Activated naive CD4-positive, alpha-beta T cell treated with anti-CD3 and anti-CD28 coated beads, Interleukin-2, amount 10 ng/mL, durations not matched to agents 7 days and 5 days (primary cell): ENCODE data around the gene SGPP1.
"Not testable (repeated sequence)": the region's sequence is repeated elsewhere in the genome, so short reads cannot be mapped to it uniquely, and the experiment has no call there.

Source experiments
- CTCF ChIA-PET: fragments of 350-600 bp; sonication (Branson Sonifier 250); formaldehyde crosslinking; loops from one replicate; lab custom pipeline; 2021; ENCODE audit warnings: antibody characterized with exemption; lab: Charles Lee
- DNase-seq: peaks from one replicate; pipeline ENCODE4 v3.0.0-alpha.2; 2020
- H3K27ac Mint-ChIP-seq: one replicate; pipeline ENCODE4 v1.8.0; 2021; ENCODE audit warnings: mild to moderate bottlenecking, moderate library complexity, mixed read lengths
- H3K27me3 Mint-ChIP-seq: one replicate; pipeline ENCODE4 v1.8.0; 2021; ENCODE audit warnings: mild to moderate bottlenecking, mixed read lengths
- H3K36me3 Mint-ChIP-seq: one replicate; pipeline ENCODE4 v1.8.0; 2021; ENCODE audit warnings: mixed read lengths
- H3K4me1 Mint-ChIP-seq: one replicate; pipeline ENCODE4 v1.8.0; 2021; ENCODE audit warnings: mixed read lengths
- H3K4me3 Mint-ChIP-seq: one replicate; pipeline ENCODE4 v1.8.0; 2021; ENCODE audit warnings: mild to moderate bottlenecking, moderate library complexity, mixed read lengths
- H3K9me3 Mint-ChIP-seq: one replicate; pipeline ENCODE4 v1.8.0; 2021; ENCODE audit warnings: mixed read lengths

The SGPP1 gene

DNA sequence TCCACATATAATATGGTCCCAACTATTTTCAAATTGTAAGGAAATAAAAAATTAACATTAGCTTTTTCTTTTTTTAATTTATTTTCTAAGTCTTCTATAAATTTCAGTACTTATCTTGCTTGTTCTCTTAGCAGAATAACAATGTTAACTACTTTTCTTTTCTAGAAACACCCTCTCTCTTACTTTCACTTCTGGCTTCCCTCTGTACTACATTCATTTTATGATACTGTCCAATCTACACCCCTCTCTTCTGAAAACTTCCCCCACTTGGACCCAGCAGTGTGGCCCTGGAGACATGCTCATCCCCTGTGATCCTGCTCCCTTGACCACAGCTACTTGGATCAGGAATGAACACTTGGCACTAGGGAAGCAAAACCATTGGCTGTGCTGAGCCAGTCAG lies 15.7 kb downstream of the SGPP1 start:
- DNase-seq, result no peak
- H3K4me3 Mint-ChIP-seq, result peak overlapping the region; percentile 41
- H3K27me3 Mint-ChIP-seq, result no peaks in the 10 kb centered on the region
- peaks cover 30% of the 10 kb centered on the region for H3K4me1 Mint-ChIP-seq
- CTCF ChIA-PET, result no interaction called here
- peak overlapping the region; percentile 53 for H3K27ac Mint-ChIP-seq
- H3K9me3 Mint-ChIP-seq, result peaks cover 9% of the 10 kb centered on the region
- H3K36me3 Mint-ChIP-seq, result peaks cover 34% of the 10 kb centered on the region

DNA sequence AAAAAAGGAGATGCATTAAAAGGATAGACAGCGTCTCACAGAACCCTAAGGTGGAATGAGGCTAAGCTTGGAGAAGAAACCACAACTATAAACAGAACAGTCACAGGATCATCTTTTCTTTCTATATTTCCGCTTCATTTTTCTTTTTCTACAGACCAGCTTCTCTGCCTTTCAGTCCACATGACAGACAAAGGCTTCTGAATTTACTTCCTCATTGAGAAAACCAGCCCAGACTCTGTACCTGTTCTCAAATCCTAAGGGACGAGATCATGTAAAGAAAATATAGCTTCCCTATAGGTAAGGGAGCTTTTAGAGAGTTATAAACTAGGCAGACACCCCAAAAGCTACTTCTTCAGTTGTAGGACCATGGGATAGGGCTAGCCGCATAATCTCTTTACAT lies 17.4 kb downstream of the SGPP1 start:
- Mint-ChIP-seq H3K27me3 (no peaks in the 10 kb centered on the region), H3K4me3 (no peak overlapping the region), H3K9me3 (peaks cover under 1% of the 10 kb centered on the region), H3K27ac (no peak overlapping the region), H3K36me3 (peaks cover 26% of the 10 kb centered on the region), H3K4me1 (peaks cover 30% of the 10 kb centered on the region)
- no peak for DNase-seq
- CTCF ChIA-PET, result interaction anchor here (0.6 kb wide), 1 partner anchor 207 kb away, joined by 6 read pairs; no protein-coding TSS in a partner anchor

DNA sequence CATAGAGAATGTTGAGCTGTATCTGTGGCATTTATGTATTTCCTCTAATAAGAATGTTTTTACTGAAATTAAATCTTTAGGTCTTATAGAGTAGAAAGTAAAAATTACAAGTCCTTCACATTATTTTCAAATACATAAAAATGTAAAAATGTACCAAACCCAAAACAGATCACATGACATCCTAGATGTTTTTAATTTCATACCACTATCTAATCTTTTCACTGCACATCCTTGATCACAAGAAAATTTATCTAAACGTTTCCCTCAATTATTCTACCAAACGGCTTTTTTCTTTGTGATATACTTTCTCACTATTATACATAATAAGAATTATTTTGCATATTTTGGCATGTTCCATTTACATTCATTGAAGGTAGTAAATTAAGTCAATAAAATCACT lies 18.3 kb downstream of the SGPP1 start:
- H3K9me3 Mint-ChIP-seq, result no peaks in the 10 kb centered on the region
- no peak overlapping the region for H3K4me3 Mint-ChIP-seq
- no peak for DNase-seq
- peaks cover 24% of the 10 kb centered on the region for H3K36me3 Mint-ChIP-seq
- no peaks in the 10 kb centered on the region for H3K27me3 Mint-ChIP-seq
- CTCF ChIA-PET, result no interaction called here
- H3K27ac Mint-ChIP-seq, result no peak overlapping the region
- peaks cover 30% of the 10 kb centered on the region for H3K4me1 Mint-ChIP-seq

DNA sequence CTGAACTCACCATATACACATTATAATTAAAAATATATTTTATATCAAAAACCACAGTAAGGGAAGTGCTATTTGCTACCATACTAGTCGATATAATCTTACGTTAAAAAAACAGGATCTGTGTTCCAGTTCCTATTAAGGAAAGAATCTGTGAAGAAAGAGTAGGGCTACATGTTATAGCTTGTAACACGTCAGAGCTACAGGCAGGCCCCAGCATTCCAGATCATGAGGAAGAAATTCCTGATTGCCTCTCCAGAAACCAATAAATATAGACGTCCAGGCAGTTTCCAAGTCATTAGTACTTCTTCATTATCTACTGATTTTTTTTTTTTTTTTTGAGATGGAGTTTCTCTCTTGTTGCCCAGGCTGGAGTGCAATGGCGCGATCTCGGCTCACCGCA lies 20.6 kb downstream of the SGPP1 start:
- CTCF ChIA-PET, result no interaction called here
- no peak overlapping the region for H3K4me3 Mint-ChIP-seq
- peaks cover 15% of the 10 kb centered on the region for H3K4me1 Mint-ChIP-seq
- no peak overlapping the region for H3K27ac Mint-ChIP-seq
- H3K9me3 Mint-ChIP-seq, result no peaks in the 10 kb centered on the region
- H3K27me3 Mint-ChIP-seq, result no peaks in the 10 kb centered on the region
- peaks cover 11% of the 10 kb centered on the region for H3K36me3 Mint-ChIP-seq
- no peak for DNase-seq

DNA sequence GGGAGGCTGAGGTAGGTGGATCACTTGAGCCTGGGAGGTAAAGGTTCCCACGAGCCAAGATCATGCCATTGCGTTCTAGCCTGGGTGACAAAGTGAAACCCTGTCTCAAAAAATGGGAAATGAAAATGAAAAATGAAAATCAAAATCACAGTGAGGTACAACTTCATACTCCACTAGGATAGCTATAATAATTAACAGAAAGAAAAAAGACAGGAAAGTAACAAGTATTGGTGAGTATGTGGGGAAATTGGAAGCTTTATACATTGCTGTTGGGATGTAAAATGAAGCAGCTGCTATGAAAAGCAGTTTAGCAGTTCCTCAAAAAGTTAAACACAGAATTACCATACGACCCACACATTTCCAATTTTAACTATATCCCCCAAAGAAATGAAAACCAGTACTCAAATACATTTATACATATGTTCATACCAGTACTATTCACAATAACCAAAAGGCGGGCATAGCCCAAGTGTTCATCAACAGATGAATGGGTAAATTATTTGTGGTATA lies 22.2 kb downstream of the SGPP1 start:
- no peaks in the 10 kb centered on the region for H3K9me3 Mint-ChIP-seq
- peaks cover 13% of the 10 kb centered on the region for H3K4me1 Mint-ChIP-seq
- DNase-seq, result no peak
- no peak overlapping the region for H3K27ac Mint-ChIP-seq
- H3K36me3 Mint-ChIP-seq, result peaks cover 13% of the 10 kb centered on the region
- H3K4me3 Mint-ChIP-seq, result no peak overlapping the region
- no peaks in the 10 kb centered on the region for H3K27me3 Mint-ChIP-seq
- CTCF ChIA-PET, result no interaction called here

DNA sequence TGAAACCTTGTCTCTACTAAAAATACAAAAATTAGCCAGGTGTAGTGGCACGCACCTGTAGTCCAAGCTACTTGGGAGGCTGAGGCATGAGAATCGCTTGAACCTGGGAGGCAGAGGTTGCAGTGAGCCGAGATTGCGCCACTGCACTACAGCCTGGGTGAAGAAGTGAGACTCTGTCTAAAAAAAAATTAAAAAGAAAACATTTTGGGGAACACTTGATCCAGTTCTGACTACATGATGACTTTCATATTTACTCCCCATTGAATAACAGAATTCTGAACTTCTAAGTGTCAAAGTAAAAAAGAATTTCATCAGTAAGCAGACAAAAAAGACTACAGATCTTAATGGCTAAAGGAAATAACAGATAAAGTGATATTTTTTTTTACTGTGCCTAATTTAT lies 25.3 kb downstream of the SGPP1 start:
- H3K27me3 Mint-ChIP-seq, H3K9me3 Mint-ChIP-seq, H3K4me3 Mint-ChIP-seq, H3K4me1 Mint-ChIP-seq, H3K27ac Mint-ChIP-seq, DNase-seq, CTCF ChIA-PET: not testable (repeated sequence)
- peaks cover 14% of the 10 kb centered on the region for H3K36me3 Mint-ChIP-seq

DNA sequence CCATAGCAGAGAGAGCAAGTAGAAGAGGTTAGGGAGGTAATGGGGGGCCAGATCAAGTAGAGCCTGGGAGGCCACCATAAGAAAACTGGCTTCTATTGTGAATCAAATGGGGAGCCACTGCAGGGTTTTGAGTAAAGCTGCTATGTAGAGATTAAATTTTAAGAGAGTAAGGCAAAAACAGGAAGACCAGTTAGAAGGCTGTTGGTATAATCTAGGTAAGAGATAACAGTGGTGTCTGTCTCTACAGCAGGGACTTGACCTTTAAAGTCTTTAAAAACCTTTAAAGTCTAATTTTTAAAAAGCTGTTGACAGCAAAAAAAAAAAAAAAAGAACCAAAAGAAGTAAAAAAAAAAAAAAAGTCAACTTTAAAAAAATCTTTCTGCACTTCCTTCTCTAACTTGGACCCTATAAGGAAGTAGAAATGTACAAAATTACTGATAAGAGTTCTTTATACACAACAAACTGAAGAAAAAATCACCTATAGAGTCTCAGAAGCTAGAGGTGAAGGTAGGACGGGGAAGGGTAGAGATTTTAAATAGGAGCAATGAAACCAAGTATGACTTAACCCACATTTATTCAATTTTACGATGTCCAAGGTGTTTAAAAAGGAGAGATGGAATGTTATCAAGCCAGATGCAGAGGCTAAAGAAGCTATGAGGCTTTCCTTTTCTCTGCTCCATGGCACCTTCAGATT lies 26.1 kb downstream of the SGPP1 start:
- DNase-seq, result no peak
- Mint-ChIP-seq H3K36me3 (peaks cover 18% of the 10 kb centered on the region), H3K27ac (no peak overlapping the region), H3K27me3 (no peaks in the 10 kb centered on the region), H3K9me3 (no peaks in the 10 kb centered on the region), H3K4me3 (no peak overlapping the region), H3K4me1 (peaks cover 8% of the 10 kb centered on the region)
- CTCF ChIA-PET, result interaction anchor here (0.6 kb wide), 1 partner anchor 13 kb away, joined by 4 read pairs; no protein-coding TSS in a partner anchor

DNA sequence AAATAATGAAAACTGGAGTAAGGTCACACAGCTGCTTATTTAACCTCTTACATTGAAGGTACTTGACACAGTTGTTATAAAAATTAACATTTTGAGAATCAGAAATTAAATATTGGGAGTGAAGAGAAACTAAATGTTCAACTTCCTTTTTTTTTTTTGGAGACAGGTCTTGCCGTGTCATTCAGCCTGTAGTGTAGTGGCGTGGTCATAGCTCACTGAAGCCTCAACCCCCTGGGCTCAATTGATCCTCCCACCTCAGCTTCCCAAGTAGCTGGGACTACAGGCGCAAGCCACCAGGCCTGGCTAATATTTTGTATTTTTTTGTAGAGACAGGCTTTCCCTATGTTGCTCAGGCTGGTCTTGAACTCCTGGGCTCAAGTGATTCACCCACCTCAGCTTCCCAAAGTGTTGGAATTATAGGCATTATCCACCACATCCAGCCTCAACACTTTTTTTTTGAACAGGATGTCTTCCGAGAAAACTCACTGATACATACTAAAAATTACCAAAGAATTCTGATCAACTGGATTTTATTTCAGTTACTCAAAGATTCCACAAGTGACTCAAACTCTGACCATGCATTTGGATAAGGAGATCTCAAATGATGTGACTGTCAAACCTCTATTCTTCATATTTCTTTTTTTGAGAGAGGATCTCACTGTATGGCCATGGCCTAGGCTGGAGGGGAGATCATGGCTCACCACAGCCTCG lies 35.4 kb downstream of the SGPP1 start:
- Mint-ChIP-seq H3K9me3 (no peaks in the 10 kb centered on the region), H3K27ac (no peak overlapping the region), H3K36me3 (peaks cover 25% of the 10 kb centered on the region), H3K4me3 (no peak overlapping the region), H3K4me1 (peaks cover 4% of the 10 kb centered on the region), H3K27me3 (no peaks in the 10 kb centered on the region)
- DNase-seq, result no peak
- CTCF ChIA-PET, result no interaction called here

DNA sequence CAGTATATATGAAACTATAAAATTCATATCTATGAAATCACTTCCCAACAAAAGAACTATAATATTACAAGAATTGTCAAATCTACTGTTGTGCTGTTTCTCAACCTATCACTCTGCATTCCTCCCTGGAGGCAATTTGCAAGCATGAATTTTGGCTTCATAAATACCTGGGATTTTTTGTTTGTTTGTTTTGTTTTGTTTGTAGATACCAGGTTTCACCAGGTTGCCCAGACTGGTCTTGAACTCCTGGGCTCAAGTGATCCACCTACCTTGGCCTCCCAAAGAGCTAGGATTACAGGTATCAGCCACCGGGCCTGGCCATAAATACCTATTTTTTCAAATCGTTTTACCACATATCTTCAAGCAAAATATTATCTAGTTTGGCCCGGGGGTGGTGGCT lies 38.7 kb downstream of the SGPP1 start:
- Mint-ChIP-seq H3K36me3 (peaks cover 25% of the 10 kb centered on the region), H3K4me3 (no peak overlapping the region), H3K9me3 (no peaks in the 10 kb centered on the region), H3K27ac (no peak overlapping the region), H3K27me3 (no peaks in the 10 kb centered on the region), H3K4me1 (no peaks in the 10 kb centered on the region)
- CTCF ChIA-PET, result no interaction called here
- DNase-seq, result no peak

DNA sequence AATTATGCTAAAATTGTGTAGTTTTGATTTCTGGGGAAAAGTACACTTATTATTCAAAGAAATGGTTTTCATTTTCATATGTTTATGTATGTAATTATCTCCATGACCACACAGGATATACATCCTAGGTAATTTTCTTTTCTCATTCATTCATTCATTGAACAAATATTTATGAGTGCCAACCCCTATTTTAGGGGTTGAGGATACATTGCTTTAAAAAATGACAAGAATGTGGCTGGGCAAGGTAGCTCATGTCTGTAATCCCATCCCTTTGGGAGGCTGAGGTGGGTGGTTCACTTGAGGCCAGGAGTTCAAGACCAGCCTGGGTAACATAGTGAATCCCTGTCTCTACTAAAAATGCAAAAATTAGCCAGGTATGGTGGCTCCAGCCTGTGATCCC lies 40.9 kb downstream of the SGPP1 start:
- Mint-ChIP-seq H3K27me3 (no peaks in the 10 kb centered on the region), H3K4me3 (no peak overlapping the region), H3K9me3 (no peaks in the 10 kb centered on the region), H3K27ac (no peak overlapping the region), H3K4me1 (no peaks in the 10 kb centered on the region), H3K36me3 (peaks cover 19% of the 10 kb centered on the region)
- DNase-seq, result no peak
- CTCF ChIA-PET, result no interaction called here

DNA sequence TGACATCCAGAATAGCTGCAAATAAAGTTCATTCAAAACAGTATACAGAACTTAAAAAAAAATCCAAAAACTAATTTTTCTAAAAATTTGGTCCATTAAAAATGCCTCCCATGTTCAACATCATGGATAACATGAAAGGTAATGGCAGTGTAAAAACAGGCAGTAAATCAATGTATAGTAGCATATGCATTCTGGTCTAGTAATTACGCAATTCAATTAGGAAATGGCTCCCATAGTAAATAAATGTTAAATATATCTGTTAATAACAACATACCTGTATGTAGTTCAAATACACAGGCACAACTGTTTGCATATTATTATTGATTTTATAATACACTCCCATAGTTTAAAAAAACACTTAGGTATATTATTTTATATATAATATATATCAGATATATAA lies 42.5 kb downstream of the SGPP1 start:
- CTCF ChIA-PET, result no interaction called here

DNA sequence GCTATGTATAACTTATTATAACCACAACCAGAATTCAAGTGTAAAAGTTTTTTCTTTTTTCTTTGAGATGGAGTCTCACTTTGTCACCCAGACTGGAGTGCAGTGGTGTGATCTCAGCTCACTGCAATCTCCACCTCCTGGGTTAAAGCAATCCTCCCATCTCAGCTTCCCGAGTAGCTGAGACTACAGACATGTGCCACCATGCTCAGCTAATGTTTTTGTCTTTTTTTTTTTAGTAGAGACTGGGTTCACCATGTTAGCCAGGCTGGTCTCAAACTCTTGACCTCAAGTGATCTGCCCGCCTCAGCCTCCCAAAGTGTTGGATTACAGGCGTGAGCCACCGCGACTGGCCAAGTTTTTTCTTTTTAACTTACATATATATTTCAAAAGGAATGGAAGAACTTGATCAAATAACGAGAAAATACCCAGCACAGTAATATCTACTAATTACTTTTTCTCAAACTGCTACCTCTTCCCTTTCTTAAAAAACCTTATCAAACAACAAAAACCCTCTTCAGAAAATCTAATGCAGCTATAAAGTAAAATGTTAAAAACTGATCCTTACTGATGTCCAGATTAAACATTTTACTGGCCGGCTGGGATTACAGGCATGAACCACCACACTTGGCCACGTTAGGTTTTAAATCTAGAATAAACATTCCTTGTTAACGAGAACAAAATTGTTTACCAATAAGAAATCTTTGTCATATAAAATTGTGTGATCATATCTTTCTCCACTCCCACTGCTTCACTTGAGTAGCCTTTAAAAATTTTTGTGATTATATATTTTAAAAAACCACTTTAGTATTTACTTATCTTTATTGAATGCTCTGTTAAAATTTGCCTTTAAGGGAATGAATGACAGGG lies 44.9 kb downstream of the SGPP1 start:
- Mint-ChIP-seq H3K36me3 (peaks cover 18% of the 10 kb centered on the region), H3K4me3 (no peak overlapping the region), H3K9me3 (no peaks in the 10 kb centered on the region), H3K27me3 (no peaks in the 10 kb centered on the region), H3K27ac (no peak overlapping the region), H3K4me1 (no peaks in the 10 kb centered on the region)
- no peak for DNase-seq
- CTCF ChIA-PET, result interaction anchor here (1.2 kb wide), 1 partner anchor 117 kb away, joined by 3 read pairs; no protein-coding TSS in a partner anchor

More for the DNA sequence above, 42.5 kb downstream of the SGPP1 start:
- no peak overlapping the region for H3K4me3 Mint-ChIP-seq
- no peak overlapping the region for H3K27ac Mint-ChIP-seq
- no peak for DNase-seq
- H3K4me1 Mint-ChIP-seq, result no peaks in the 10 kb centered on the region
- H3K9me3 Mint-ChIP-seq, result no peaks in the 10 kb centered on the region
- no peaks in the 10 kb centered on the region for H3K27me3 Mint-ChIP-seq
- H3K36me3 Mint-ChIP-seq, result peaks cover 16% of the 10 kb centered on the region

DNA sequence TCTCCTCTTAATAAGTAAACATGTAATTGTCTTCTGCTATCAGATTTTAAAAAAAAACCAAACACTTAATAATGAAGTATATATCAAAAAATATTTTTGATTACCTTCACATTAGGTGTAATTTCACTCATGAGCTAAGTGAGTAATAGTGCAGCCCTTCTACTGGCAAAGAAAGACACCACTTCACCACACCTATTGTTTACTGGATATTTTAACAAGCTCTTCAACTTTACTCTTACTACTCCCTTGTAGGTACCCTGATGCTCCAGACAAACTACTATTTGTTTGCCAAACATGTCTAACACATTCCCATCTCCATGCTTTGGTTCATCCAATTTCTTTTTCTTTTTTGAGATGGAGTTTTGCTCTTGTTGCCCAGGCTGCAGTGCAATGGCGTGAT lies 49.3 kb downstream of the SGPP1 start:
- Mint-ChIP-seq H3K27ac (no peak overlapping the region), H3K27me3 (no peaks in the 10 kb centered on the region), H3K4me1 (no peaks in the 10 kb centered on the region), H3K9me3 (no peaks in the 10 kb centered on the region), H3K4me3 (no peak overlapping the region), H3K36me3 (peaks cover 14% of the 10 kb centered on the region)
- CTCF ChIA-PET, result interaction anchor here (0.6 to 0.8 kb wide), 2 partner anchors 11 to 80 kb away, joined by 3 read pairs; no protein-coding TSS in a partner anchor
- no peak for DNase-seq

DNA sequence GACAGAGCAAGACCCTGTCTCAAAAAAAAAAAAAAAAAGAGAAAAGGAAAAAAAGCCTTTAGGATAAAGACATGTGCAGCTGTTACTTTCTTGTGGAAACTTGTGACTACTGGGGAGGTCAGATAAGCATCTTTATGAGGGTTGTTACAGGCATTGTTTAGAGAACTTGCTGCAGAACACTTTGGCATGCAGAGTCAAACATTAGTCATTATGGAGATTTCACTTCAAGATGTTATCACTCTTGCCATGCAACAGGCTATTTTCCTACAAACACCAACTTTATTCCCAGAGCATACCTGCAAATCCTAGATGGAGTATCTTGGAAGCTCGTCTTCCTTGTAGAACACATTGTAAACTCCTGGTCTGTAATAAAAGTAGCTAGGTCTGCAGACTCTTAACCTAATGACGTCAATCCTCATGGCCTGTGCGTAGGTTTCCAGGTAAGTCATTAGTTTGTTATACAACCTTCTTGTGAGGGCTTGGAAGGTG lies 49.9 kb downstream of the SGPP1 start:
- no peaks in the 10 kb centered on the region for H3K9me3 Mint-ChIP-seq
- H3K27ac Mint-ChIP-seq, result no peak overlapping the region

More for the DNA sequence above, 49.9 kb downstream of the SGPP1 start:
- Mint-ChIP-seq H3K4me3 (no peak overlapping the region), H3K27me3 (no peaks in the 10 kb centered on the region), H3K4me1 (no peaks in the 10 kb centered on the region), H3K36me3 (peaks cover 14% of the 10 kb centered on the region)
- CTCF ChIA-PET, result interaction anchor here (0.6 to 0.8 kb wide), 2 partner anchors 10 to 80 kb away, joined by 3 read pairs; no protein-coding TSS in a partner anchor
- DNase-seq, result no peak
